GM19240 (cell line): ENCODE data around the gene PHAF1.

Experiments used
- DNase-seq: peaks from one replicate; pipeline ENCODE4 v3.0.0; 2011; ENCODE audit warnings: low spot score; ENCODE audit not compliant: insufficient read length

Gene PHAF1

DNA sequence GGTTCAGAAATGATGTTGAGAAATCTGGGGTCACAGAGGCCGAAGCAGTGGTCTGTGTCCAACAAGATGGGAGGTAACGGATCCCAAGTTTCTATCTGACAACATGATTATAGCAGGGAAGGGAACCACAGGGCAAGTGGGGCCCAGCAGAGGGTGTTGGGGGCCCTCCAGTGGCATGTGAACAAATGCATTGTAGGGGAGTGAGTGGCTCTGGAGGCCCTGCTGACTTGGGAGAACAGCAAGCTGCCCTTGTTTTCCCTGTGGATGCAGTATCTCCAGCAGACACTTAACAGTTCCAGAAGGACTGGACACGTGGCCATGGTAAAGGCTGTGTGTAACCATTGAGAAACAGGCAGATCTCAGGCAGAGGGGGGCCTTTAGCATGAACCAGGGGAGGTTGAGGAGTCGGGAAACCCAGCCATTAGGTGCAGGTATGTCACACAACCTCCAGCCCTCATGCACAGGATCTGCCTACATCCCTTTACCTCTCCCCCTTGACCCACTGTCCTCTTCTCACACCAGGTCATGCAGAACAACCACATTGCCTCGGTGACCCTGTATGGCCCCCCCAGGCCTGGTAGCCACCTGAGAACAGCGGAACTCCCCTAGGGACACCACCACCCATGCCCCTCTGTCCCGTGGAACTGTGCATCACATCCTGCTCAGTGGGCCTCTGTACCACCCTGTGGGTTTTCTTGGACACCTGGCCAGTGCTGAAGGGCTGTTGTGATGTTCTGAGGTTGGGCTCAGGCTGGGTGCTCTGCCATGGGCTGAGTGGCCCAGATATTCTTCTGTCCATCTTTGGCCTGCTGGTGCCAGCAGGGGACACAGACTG is 37.0 kb downstream of the PHAF1 start:
- DNase-seq, result no peak

GRCh38 chr16:67147437-67148140 is 37.8 kb downstream of the PHAF1 start:
- no peak for DNase-seq

- no peak for DNase-seq
Measured at GRCh38 chr16:67148221-67148620, 38.5 kb downstream of the PHAF1 start.

GRCh38 chr16:67148656-67149275 is 39.0 kb downstream of the PHAF1 start:
- no peak for DNase-seq

DNA sequence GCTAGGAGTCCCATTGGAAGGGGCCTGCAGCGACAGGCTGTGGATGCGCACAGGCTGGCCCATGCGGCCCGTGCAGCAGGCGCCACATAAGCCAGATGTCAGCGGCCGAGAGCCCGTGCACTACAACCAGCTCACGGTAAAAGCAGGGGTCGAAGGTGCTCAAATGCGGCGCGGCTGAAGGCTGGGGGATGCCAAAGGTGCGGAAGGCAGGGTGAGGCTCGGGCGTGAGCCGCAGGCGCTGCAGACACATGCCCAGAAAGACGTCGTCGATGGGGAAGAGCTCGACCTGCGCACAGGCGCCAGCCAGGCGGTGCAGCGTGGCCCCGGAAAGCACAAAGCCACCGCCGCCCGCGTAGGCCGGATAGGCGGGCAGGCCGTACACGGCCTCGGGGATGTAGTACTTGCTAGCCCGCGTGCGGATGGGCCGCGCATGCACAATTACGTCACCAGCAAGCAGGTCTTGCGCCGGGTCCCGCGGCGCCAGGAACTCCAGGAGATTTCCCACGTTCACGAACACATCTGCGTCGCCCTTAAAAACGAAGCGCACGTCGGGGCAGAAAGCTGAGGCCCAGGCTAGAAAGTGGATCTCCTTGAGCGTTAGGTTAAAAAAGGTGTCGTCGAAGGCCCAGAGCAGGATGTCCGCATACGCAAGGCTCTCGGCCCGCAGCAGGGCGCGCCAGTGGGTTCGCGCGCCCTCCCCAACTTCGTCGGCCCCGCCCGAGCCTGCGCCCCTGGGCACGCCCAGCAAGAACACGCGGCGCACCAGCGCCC is 39.7 kb downstream of the PHAF1 start:
- no peak for DNase-seq

GRCh38 chr16:67150047-67150832 is 40.5 kb downstream of the PHAF1 start:
- no peak for DNase-seq

GRCh38 chr16:67150833-67151396 is 41.2 kb downstream of the PHAF1 start, which contains the start of gene B3GNT9:
Gene B3GNT9, minus strand, starts transcription at chr16:67150998. Its CDS starts 513 bp downstream, at chr16:67150485.
- peak; percentile 85 for DNase-seq

GRCh38 chr16:67151431-67152097 is 41.8 kb downstream of the PHAF1 start:
- no peak for DNase-seq

GRCh38 chr16:67154578-67155294 is 45.0 kb downstream of the PHAF1 start:
- no peak for DNase-seq

DNA sequence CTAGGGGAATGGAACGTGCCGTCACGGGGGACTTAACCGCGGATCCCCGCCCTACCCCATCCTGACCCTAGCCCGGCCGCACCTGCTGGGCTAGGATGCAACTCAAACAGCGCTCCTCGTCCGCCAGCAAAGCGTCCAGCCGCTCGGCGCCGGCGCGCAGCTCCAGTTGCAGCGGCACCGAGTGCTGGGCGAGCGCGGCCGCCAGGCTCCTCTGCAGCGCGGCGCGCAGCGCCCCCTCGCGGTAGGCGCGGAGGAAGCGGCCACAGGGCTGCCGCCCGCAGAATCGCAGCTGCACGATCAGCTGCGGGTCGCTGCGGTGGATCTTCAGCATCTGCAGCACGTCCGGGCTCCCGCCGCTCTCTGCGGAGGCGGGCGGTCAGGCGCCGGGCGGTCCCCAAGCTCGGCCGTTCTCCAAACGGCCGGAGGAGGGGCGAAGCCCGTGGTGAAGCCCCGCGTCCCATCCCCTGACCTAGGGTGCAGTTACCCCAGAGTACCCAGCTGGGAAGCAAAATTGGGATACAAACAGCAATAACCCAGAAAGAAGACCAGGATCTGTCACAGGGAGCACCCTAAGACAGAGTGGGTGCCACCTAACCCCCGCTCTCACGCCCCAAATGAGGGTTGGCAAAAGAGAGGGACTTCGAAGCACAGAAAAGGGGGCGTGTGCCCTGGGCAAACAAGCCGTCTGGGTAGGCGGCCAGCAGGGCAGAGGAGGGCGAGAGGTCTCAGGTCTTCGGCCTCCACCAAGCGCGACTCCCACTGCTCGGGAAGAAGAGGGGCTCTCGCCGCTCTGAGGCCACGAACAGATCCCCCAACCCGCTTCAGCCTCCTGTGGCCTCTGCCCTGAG is 45.8 kb downstream of the PHAF1 start:
- no peak for DNase-seq

DNA sequence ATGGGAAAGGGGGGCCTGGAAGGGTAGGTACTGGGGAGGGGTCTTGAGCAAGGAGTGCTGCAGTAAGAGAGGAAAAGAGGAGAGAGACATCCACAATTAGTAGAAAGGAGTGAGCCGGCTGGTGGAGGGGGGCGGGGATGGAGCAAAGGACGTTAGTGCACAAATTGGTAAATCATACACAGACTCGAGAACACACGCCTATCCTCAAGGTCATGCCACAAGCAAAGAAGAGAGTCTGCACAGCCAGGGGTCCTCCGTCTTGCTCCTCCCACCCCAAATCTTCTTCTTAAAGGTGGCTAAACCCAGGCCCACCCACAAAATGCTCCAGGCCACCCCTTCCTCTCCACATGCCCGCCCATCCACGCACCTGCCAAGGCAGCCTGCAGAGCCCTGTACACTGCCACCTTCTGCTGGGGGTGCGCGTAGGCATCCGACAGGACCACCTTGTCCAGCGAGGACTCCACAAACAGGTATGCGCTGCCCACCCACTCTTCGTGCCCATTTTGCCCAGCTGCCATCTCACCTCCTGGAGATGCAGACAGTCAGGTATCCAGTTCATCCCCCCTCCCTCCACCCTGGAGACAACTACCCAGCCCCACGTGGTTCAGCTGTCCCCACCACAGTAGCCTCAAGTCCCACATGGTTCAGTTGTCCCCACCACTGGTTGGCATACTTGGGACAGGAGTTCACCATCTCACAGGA is 46.6 kb downstream of the PHAF1 start:
- no peak for DNase-seq

DNA sequence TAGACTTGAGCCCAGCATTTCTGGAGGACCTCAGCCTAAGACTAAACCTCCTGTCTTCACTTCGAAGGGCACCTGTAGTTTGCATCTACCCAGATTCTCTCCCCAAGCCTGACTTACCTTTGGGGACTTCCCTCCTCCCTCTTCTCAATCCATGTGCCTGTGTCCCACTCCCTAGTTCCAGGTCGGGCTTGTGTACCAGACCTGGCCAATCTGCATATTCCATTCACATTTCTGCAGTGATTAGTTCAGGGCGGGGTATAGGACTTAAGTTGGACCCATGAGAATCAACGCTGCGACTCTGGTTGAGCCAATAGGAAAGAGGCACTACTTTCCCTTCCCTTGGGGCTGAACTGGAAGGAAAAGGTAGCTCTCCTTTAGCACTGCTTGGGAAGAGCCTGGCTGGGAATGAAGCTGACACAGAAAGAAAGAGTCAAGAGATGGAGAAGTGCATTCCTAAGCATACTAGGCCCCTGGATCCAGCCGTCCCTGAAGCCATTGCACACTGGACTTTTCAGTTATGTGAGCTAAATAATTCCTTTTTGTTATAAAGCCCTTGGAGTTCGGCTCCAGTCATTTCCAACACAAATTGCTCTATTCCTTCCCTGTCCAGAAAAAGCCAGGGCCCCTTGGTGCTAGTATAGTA is 47.5 kb downstream of the PHAF1 start:
- DNase-seq, result no peak

DNA sequence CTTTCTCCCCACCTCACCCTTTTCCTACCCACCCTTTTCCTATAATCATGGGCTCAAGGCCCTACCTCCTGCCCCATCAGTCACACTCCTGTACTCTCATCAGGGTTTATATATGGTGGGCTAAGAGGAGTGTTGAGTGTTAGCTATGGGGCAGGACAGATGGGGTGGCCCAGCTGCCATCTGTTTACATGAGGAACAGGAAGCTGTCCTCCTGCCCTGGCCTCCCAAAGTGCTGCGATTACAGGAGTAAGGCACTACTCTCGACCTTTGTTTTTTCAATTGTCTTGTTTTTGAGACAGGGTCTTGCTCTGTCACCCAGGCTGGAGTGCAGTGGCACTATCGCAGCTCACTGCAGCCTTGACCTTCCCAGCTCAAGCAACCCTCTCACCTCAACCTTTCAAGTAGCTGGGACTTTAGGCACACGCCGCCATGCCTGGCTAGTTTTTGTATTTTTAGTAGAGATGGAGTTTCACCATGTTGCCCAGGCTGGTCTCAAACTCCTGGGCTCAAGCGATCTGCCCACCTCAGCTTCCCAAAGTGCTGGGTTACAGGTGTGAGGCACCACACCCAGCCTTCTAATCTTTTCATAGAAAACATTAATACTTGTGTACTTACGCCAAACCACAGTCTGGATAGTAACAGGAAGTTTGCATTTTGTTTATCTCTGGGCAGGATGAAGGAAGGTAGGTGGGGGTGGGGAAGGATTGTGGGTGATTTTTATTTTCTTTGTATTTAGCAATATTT is 48.3 kb downstream of the PHAF1 start:
- no peak for DNase-seq

DNA sequence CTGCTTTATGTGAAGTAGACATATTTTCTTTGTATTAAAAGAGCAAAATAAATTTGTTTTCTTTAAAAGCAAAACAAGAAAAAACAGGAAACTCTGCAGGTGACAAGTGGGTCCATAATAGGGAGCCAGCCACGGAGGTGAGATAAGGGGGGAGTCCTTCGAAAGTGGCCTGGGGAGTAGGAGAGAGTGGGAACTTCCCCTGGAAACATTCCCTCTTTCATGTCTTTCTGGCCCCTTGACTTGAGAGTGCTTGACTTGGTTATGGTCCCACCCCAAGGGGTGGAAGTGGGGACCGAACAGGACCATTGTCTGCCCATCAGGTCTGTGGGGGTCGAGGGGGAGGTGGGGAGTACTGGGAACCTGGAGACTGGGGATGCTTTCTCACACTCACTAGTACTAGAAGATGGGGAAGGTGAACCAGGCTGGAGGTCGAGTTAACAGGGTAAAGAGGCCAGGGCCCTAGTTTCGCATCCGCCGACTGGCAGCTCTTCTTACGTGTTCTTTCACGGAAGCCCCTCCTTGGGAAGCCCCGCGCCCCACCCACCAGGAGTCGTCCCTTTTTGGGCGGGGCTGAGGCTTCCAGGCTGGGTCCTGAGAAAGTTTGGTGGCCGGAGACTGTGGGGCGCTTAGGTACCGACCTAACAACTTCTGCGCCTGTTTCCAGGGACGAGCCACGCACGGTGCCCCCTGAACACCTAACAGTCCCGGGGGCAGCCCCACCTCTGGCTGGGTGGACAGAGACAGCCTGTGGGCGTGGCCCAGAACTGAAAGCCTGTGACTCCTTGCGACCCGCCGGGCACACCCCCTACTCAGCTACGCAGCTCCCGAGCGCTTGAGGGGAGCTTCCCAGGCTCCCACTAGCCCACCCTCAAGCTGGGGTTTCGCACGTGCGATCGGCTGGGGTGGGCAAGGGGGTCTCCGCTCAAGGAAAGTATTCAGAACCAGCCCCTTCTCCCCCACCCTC is 49.2 kb downstream of the PHAF1 start:
- DNase-seq, result peak; percentile 76

DNA sequence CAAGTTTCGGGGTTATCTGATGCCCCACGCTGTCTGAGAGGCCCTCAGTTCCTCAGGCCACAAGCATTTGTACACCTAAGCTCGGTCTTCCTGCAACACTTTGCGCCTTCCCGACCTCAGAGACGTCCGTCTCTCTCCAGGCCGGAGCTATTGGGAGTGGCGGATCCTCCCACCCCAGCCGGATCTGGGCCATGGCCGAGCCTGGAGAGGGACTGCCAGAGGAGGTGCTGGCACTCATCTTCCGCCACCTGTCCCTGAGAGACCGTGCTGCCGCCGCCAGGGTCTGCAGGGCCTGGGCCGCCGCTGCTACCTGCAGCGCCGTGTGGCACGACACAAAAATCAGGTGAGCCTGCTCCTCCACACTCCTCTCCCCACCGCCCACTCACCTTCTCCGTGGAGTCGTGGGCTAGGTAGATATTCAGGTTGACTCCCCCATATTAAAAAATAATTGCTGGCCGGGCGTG is 51.9 kb downstream of the PHAF1 start:
- DNase-seq, result no peak
